Glutamatergic neuron (in vitro differentiated cells): ENCODE measurements around the gene ZNF853. TPM values are rescaled to one million over a fixed set of nuclear protein-coding genes. Genes with fewer than 3 reads are reported as not detected.

Source experiments
- DNase-seq: peaks from one replicate; pipeline ENCODE4 v3.0.0; 2022
- H3K27ac Mint-ChIP-seq: one replicate; pipeline ENCODE4 v1.8.0; 2020; ENCODE audit warnings: mild to moderate bottlenecking, mixed read lengths, inconsistent platforms; ENCODE audit not compliant: unreplicated experiment
- H3K27me3 Mint-ChIP-seq: one replicate; pipeline ENCODE4 v1.8.0; 2020; ENCODE audit warnings: mild to moderate bottlenecking, moderate library complexity, mixed read lengths, inconsistent platforms; ENCODE audit not compliant: unreplicated experiment
- H3K36me3 Mint-ChIP-seq: one replicate; pipeline ENCODE4 v1.8.0; 2020; ENCODE audit warnings: mild to moderate bottlenecking, mixed read lengths, inconsistent platforms; ENCODE audit not compliant: unreplicated experiment
- H3K4me1 Mint-ChIP-seq: one replicate; pipeline ENCODE4 v1.8.0; 2020; ENCODE audit warnings: mild to moderate bottlenecking, low read depth, mixed read lengths, inconsistent platforms; ENCODE audit not compliant: unreplicated experiment
- H3K4me3 Mint-ChIP-seq: one replicate; pipeline ENCODE4 v1.8.0; 2020; ENCODE audit warnings: mild to moderate bottlenecking, mixed read lengths, inconsistent platforms; ENCODE audit not compliant: unreplicated experiment
- H3K9me3 Mint-ChIP-seq: one replicate; pipeline ENCODE4 v1.8.0; 2020; ENCODE audit warnings: mild to moderate bottlenecking, moderate library complexity, mixed read lengths, inconsistent platforms; ENCODE audit not compliant: unreplicated experiment
- CTCF ChIP-seq: fragments of 200-600 bp; sonication (generic); IDR thresholded peaks from one replicate; pipeline ENCODE4 v1.5.0; 2021; ENCODE audit not compliant: partially characterized antibody, unreplicated experiment
- total RNA-seq: library from RNA; stranded (reverse); fragmentation: NEBNext Ultra II Directional; extraction: Animal tissue kit (Norgen Biotek cat#: 25700); gene quantifications from one replicate; pipeline ENCODE4 v1.2.1, GENCODE V29; 2021; ENCODE audit not compliant: unreplicated experiment

The ZNF853 gene
- total RNA-seq, 1 donor from 2014 or later: 5.5 TPM

GRCh38 chr7:6589829-6590644 is 25.4 kb upstream of the ZNF853 start, which contains the start of gene INTS15:
Gene INTS15, plus strand, starts transcription at chr7:6590021. Its CDS starts 263 bp downstream, at chr7:6590284.
- H3K27me3 Mint-ChIP-seq: peaks cover 3% of the 10 kb centered on the region
- peak; percentile 85 for DNase-seq
- H3K9me3 Mint-ChIP-seq: peaks cover 13% of the 10 kb centered on the region
- H3K27ac Mint-ChIP-seq: peak within 1 kb of the TSS; percentile 94
- peak within 1 kb of the TSS; percentile 97 for H3K4me3 Mint-ChIP-seq
- peak; percentile 81 for TF ChIP-seq CTCF
- no peaks in the 10 kb centered on the region for H3K36me3 Mint-ChIP-seq
- H3K4me1 Mint-ChIP-seq: peaks cover 8% of the 10 kb centered on the region

GRCh38 chr7:6590645-6591110 is 24.7 kb upstream of the ZNF853 start:
- H3K4me1 Mint-ChIP-seq: peaks cover 8% of the 10 kb centered on the region
- no peak for DNase-seq
- H3K36me3 Mint-ChIP-seq: no peaks in the 10 kb centered on the region
- TF ChIP-seq CTCF: no peak
- H3K4me3 Mint-ChIP-seq: peak overlapping the region; percentile 97
- H3K27ac Mint-ChIP-seq: peak overlapping the region; percentile 94
- peaks cover 3% of the 10 kb centered on the region for H3K27me3 Mint-ChIP-seq
- peaks cover 13% of the 10 kb centered on the region for H3K9me3 Mint-ChIP-seq

GRCh38 chr7:6600093-6600492 is 15.3 kb upstream of the ZNF853 start:
- Mint-ChIP-seq H3K27me3 (peaks cover 3% of the 10 kb centered on the region), H3K4me3 (no peak overlapping the region), H3K9me3 (peaks cover 2% of the 10 kb centered on the region), H3K36me3 (no peaks in the 10 kb centered on the region), H3K27ac (no peak overlapping the region), H3K4me1 (no peaks in the 10 kb centered on the region)
- no peak for TF ChIP-seq CTCF
- DNase-seq: no peak

- Mint-ChIP-seq H3K36me3 (no peaks in the 10 kb centered on the region), H3K4me1 (no peaks in the 10 kb centered on the region), H3K9me3 (peaks cover 2% of the 10 kb centered on the region), H3K27me3 (no peaks in the 10 kb centered on the region), H3K27ac (no peak overlapping the region), H3K4me3 (no peak overlapping the region)
- no peak for TF ChIP-seq CTCF
- no peak for DNase-seq
Measured at GRCh38 chr7:6604458-6604857, 11.0 kb upstream of the ZNF853 start.
